ENCODE measurements around the gene ALAS1.

DNA sequence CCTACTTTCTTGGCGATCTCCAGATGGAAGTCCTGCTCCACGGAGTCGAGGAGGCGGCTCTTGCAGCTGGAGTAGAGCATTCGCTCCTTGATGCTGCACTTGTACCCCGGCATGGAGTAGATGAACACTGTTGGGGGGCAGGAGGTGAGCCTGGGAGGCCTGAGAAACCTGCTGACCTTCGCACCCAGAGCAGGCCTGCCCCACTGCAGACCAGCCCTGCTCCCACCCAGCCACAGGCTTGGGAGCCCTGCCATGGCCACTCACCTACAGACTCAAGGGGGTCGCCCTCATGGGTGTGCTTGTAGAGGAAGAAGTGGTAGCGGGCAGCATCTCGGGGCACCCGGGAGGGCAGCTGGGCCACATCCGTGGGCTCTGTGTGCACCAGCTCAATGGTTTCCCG lies 31.7 kb downstream of the ALAS1 start:
- TF ChIP-seq CTCF (IDR thresholded peaks at IDR 0.05) = no peak
- TF ChIP-seq POLR2A (IDR thresholded peaks at IDR 0.05) = no peak

All from adrenal gland (tissue), 5 donors.